Right forelimb (tissue), 1 donor: ENCODE measurements around the gene CELA3A.
A peak's percentile ranks its signal among the peaks of the same experiment; 100 is the strongest.

ENCODE experiments used
- DNase-seq: peaks from one replicate; pipeline ENCODE4 v3.0.0-alpha.2; 2018

The CELA3A gene

DNA sequence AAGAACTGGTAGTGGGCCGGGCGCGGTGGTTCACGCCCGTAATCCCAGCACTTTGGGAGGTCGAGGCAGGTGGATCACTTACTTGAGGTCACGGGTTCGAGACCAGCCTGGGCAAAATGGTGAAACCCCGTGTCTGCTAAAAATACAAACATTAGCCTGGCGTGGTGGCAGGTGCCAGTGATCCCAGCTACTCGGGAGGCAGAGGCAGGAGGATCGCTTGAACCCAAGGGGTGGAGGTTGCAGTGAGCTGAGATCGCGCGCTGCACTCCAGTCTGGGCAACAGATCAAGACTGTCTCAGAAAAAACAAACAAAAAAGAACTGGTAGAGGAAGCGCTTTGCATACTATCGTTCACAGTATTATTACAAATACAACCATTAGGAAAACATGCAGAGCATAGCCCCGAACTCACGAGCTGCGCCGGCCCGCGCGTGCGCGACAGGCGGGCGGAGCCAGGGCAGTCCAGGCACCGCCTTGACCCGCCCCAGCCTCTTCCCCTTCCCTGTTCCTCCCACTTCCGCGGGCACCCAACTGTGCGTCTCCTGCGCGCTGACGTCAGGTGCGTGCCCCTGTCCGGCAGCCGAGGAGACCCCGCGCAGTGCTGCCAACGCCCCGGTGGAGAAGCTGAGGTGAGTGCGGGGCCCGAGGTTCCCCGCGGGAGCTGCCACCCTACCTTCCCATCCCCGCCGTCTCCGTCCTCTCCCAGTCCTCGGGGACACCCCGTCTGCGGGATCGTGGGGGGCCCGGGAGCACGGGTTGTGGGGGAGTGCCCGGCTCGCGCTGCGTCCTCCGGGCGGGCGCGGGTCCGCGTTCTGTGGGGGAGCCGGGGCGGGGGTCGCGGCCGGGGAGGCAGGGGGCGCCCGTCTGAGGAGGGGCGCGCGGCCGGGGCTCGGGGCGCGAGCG, 50.9 kb downstream of the CELA3A start, which contains the start of gene CDC42:
CDC42 (plus strand) TSS at position 595 of the 902 bp plus-strand sequence. CDS start 25,770 bp downstream, outside the sequence.
- DNase-seq, result peak; percentile 98

DNA sequence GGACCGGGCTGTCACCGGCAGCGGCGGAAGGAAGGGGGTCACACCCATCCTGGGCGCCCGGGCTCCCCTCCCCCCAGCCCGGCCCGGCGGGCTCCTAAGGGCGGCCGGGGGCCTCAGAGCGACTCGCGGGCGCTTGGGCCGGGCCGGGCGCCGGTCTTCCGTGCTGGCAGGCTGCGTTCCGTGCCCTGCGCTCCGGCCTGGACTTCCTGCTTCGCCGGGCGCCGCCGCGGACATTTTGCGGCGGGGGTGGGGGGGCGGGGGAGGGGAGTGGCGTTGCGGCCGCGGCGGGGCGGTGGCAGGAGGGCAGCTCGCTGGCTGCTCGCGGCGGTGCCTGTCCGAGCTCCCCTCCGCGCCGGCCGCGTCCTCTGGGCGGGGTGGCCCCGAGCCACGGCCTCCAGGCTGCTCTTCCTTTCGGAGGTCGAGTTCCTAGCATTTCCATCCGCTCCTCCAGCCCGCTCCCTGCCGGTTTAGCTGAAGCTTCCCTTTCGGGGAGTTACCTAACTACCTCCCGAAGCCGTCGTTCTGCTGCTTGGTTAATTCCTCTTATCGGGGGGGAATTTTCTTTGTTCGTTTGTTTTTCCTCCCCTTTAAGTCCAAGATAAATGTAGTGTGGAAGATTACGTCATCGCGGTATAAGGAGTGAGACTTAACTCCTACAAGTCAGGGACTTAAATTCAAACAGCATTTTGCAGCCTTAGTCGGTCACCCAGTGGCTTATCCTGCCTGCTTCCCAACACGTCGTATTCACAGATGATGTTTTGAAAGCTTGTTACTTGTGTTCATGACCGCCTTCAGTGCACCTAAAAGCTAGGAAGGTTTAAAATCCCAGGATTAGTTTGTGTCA, 51.8 kb downstream of the CELA3A start:
- peak; percentile 85 for DNase-seq

DNA sequence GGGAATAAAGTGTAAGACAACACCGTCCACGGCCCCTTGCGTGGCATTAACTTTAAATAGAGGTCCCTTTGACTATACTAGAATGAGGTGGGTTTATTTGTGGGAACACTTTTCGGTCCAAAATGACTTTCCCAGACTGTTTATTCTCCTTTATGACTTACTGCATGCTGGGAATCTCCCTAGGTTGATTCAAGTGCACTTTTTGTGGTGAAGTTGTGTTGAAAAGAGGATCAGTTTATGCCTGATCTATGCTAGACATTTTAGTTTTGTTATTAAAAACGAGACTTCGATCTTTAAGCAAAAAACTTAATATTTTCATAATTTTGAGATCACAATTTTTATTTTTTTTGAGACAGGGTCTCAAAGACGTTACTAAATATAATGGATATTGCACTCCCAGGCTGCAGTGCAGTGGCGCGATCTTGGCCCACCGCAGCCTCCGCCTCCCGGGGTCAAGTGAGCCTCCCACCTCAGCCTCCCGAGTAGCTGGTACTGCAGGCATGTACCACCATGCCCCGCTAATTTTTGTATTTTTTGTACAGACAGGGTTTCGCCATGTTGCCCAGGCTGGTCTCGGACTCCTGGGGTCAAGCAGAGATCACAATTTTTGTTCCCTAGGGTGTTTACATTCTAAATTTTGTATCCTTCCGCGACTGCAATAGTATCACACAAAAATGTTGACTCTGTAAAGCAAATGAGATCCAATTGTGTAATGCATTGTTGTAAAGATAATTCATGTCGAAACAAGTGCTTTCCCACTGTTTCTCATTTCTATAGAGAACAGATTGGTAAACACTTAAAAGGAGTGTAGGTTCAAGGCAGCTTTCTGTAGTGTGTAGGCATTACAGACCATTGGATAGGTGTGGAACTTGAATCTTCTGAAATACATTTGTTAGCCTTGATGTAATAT, 52.7 kb downstream of the CELA3A start:
- DNase-seq, result no peak

DNA sequence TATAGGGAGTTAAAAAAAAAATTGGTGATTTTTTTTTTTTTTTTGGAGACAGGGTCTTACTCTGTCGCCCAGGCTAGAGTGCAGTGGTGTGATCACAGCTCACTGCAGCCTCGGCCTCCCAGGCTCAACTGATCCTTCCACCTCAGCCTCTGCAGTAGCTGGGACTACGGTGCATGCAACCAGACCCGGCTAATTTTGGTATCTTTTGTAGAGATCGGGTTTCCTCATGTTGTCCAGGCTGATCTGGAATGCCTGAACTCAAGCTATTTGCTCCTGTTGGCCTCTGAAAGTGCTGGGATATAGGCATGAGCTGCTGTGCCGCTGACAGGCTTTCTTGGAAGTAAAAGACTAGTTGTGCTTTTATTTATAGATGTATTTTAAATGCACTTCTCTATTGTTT, 54.0 kb downstream of the CELA3A start:
- no peak for DNase-seq

DNA sequence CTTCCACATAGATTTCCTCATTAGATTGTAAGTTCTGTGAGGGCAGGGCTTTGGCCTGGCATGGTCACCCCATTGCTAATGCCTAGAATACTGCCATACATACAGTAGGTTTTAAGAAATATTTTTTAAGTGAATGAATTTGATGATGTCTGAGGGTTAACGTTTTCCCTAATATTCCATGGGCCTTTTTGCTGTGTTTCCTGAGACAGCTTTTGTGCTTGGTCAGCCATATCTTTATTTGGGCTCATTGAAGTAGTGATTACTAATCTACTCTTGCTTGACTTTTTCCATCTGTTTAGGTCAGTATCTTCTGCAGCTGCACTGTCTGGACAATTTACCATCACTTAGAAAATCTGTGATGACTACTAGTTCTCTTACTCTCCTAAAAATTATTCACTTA, 54.6 kb downstream of the CELA3A start:
- no peak for DNase-seq

DNA sequence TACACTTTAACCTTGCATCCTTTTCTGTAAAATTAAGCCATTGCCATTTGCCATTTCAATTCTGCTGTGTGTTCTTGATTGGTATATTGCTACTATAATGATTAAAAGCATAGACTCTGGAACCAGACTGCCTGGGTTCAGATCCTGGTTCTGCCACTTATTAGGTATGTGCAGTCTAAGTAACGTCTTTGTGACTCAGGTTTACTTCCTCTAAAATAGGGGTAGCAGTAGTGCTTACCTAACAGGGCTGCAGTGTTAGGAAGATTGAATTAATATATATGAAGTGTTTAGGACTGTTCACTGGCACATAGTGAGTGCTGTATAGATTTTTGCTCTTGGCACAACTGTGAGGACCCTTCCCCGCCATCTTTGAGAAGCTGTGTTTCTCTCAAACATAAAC, 55.5 kb downstream of the CELA3A start:
- DNase-seq, result no peak

DNA sequence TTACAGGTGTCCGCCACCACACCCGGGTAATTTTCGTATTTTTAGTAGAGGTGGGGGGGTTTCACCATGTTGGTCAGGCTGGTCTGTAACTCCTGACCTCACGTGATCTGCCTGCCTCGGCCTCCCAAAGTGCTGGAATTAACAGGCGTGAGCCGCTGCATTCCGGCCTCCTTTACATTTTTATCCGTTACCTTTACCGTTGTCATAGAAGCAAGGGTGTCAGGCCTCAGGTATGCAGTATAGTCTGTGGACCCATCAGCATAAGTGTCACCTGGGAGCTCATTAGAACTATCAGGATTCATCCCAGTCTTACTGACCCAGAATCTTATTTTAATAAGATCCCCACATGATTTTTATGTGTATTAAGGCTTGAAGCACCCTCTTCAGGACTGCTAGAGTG, 56.4 kb downstream of the CELA3A start:
- no peak for DNase-seq
